Smooth muscle cell (in vitro differentiated cells): ENCODE results near the gene KNDC1. TPM values are rescaled to one million over a fixed set of nuclear protein-coding genes. Genes with fewer than 3 reads are reported as not detected.

Experiments
- DNase-seq: peaks from one replicate; lab custom pipeline; 2025; ENCODE audit not compliant: unreplicated experiment; lab: John Stamatoyannopoulos, UW
- H2AFZ ChIP-seq: fragments of 200-600 bp; sonication (generic); 2 replicates; pipeline ENCODE4 v1.6.0; 2016; ENCODE audit warnings: antibody characterized with exemption, low read depth, mild to moderate bottlenecking
- H3F3A ChIP-seq: fragments of 200-600 bp; sonication (generic); 2 replicates; pipeline ENCODE4 v1.6.0; 2017; ENCODE audit warnings: antibody characterized with exemption, low read depth
- H3K27ac ChIP-seq: fragments of 200-600 bp; sonication (generic); 2 replicates; pipeline ENCODE4 v1.5.1; 2016; ENCODE audit warnings: low read depth, mild to moderate bottlenecking
- H3K27me3 ChIP-seq: fragments of 200-600 bp; sonication (generic); 2 replicates; pipeline ENCODE4 v1.6.1; 2016; ENCODE audit warnings: low read depth, mild to moderate bottlenecking
- H3K36me3 ChIP-seq: fragments of 200-600 bp; sonication (generic); 2 replicates; pipeline ENCODE4 v1.5.1; 2016; ENCODE audit warnings: low read depth
- H3K4me1 ChIP-seq: fragments of 200-600 bp; sonication (generic); 2 replicates; pipeline ENCODE4 v1.5.1; 2016; ENCODE audit warnings: low read depth
- H3K4me2 ChIP-seq: fragments of 200-600 bp; sonication (generic); 2 replicates; pipeline ENCODE4 v1.6.0; 2016; ENCODE audit warnings: mild to moderate bottlenecking
- H3K4me3 ChIP-seq: fragments of 200-600 bp; sonication (generic); 2 replicates; pipeline ENCODE4 v1.5.1; 2016; ENCODE audit warnings: mild to moderate bottlenecking
- H3K79me2 ChIP-seq: fragments of 200-600 bp; sonication (generic); 2 replicates; pipeline ENCODE4 v1.6.0; 2016; ENCODE audit warnings: low read depth, mild to moderate bottlenecking
- H3K9ac ChIP-seq: fragments of 200-600 bp; sonication (generic); 2 replicates; pipeline ENCODE4 v1.6.0; 2016; ENCODE audit warnings: low read depth
- H3K9me3 ChIP-seq: fragments of 200-600 bp; sonication (generic); replicated peaks from 2 replicates; pipeline ENCODE4 v1.5.1; 2016; ENCODE audit warnings: low read depth
- H4K20me1 ChIP-seq: fragments of 200-600 bp; sonication (generic); 2 replicates; pipeline ENCODE4 v1.6.0; 2016; ENCODE audit warnings: low read depth
- WGBS: methylation state at CpG from one replicate; pipeline ENCODE4 v1.1.7; 2016; ENCODE audit warnings: low lambda C conversion rate; 5-methylcytosine and 5-hydroxymethylcytosine counted together
- polyA plus RNA-seq: library from polyadenylated mRNA; unstranded; fragments of >200 nt; fragmentation: Nextera tagmentation; extraction: Ambion mirVana; gene quantifications from 2 replicates; pipeline ENCODE4 v1.2.1, GENCODE V29; 2016
- total RNA-seq: library from RNA; depleted of rRNA; stranded (reverse); fragments of >200 nt; gene quantifications from 2 replicates; pipeline ENCODE4 v1.2.3, GENCODE V29; 2014
- TF ChIP-seq, protein P1 (sequence below): fragments of 200-600 bp; sonication (generic); IDR thresholded peaks from 2 replicates; pipeline ENCODE4 v1.5.1; 2017; ENCODE audit warnings: borderline replicate concordance, mild to moderate bottlenecking, antibody characterized with exemption; ENCODE audit not compliant: insufficient read depth, poor library complexity, severe bottlenecking

The KNDC1 gene
- total and polyA plus RNA-seq, 2 experiments from 2014 or later = 2.3 to 3.1 TPM

DNA sequence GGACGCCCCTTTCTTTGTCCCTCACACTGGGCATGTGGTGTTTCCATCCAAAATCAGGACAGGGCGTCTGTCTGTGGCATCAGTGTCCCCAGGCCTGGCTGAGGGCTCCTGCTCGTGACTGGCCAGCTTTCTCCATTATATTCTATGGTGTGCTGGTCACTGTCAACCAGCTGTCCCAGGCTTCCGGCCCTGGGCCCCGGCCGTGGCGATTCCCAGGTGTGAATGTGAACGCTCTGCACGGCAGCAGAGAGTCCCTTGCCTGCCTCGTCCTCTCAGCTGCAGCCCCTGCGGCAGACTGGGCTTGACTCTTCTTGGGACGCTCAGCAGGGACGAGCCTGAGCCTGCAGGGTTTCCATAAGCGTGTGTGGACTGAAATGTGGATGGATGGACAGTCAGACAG is 64.1 kb downstream of the KNDC1 start:
- no peak for DNase-seq
- Histone ChIP-seq H3K27ac (no peak overlapping the region), H3K36me3 (no peaks in the 10 kb centered on the region), H2AFZ (no peak overlapping the region), H3K27me3 (peaks cover 35% of the 10 kb centered on the region), H3F3A (no peaks in the 10 kb centered on the region), H3K4me3 (no peak overlapping the region), H3K4me2 (no peak overlapping the region), H3K79me2 (no peaks in the 10 kb centered on the region), H3K9ac (no peak overlapping the region), H4K20me1 (no peaks in the 10 kb centered on the region), H3K4me1 (no peaks in the 10 kb centered on the region), H3K9me3 (no peaks in the 10 kb centered on the region)
- 84% methylated on average over 14 of the region's 14 CpGs for WGBS
- TF ChIP-seq, protein P1, sequence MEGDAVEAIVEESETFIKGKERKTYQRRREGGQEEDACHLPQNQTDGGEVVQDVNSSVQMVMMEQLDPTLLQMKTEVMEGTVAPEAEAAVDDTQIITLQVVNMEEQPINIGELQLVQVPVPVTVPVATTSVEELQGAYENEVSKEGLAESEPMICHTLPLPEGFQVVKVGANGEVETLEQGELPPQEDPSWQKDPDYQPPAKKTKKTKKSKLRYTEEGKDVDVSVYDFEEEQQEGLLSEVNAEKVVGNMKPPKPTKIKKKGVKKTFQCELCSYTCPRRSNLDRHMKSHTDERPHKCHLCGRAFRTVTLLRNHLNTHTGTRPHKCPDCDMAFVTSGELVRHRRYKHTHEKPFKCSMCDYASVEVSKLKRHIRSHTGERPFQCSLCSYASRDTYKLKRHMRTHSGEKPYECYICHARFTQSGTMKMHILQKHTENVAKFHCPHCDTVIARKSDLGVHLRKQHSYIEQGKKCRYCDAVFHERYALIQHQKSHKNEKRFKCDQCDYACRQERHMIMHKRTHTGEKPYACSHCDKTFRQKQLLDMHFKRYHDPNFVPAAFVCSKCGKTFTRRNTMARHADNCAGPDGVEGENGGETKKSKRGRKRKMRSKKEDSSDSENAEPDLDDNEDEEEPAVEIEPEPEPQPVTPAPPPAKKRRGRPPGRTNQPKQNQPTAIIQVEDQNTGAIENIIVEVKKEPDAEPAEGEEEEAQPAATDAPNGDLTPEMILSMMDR = no peak

DNA sequence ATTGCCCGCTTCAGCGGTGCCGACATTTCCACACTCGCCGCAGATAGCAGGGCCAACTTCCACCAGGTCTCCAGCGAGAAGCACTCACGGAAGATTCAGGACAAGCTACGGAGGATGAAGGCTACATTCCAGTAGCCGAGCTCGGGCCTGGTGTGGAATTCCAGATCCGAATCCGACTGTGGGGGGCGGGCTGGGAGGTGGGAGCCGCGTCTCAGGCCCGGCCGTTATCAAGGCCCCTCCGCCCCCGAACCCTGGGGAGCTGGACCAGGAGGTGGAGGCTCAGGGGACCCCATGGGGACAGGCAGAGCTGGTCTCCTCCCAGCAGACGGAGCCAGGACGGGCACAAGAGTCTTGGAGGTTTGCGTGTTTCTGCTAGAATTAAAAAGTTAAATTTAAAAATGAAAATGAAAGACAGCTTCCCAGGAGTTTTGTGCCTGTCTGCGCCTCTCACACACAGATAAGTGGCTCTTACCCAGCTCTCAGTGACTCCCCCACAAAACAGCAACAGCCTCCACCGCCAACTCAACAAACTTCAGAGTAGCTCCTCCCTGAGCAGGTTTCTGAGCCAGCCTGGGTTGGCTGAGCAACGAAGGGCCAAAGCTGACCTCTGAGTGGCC is 64.8 kb downstream of the KNDC1 start:
- TF ChIP-seq, protein P1 = no peak
- no peak overlapping the region for H3K27ac ChIP-seq
- H2AFZ ChIP-seq = no peak overlapping the region
- H3K4me2 ChIP-seq = no peak overlapping the region
- no peak overlapping the region for H3K9ac ChIP-seq
- no peaks in the 10 kb centered on the region for H3K4me1 ChIP-seq
- 79% methylated on average over 25 of the region's 25 CpGs for WGBS
- peaks cover 35% of the 10 kb centered on the region for H3K27me3 ChIP-seq
- no peaks in the 10 kb centered on the region for H3K36me3 ChIP-seq
- DNase-seq = no peak
- no peak overlapping the region for H3K4me3 ChIP-seq
- H4K20me1 ChIP-seq = no peaks in the 10 kb centered on the region
- no peaks in the 10 kb centered on the region for H3K9me3 ChIP-seq
- no peaks in the 10 kb centered on the region for H3K79me2 ChIP-seq
- no peaks in the 10 kb centered on the region for H3F3A ChIP-seq

DNA sequence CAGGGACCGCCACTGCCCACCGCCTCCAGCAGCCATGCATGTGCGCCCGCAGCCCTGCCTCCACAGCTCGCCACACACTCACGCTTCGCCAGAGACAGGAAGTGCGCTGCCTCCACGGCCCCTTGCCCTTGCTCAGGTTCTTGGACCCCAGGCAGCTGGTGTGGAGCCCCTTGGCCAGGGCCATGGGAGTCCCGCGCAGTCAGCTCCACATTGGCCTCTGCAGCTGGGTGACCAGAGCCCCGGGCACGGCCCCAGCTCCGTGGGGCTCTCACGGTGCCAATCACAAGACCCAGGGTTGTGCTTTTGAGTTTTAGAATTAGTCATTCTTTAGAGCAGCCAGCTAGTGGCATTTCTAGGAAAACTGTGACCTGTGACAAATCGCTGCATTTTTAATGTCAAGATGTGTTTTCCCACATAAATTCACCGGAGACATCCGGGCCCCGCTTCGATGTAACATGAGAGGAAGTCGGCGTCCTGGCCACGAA is 65.7 kb downstream of the KNDC1 start:
- Histone ChIP-seq H3K4me2 (no peak overlapping the region), H3K4me3 (no peak overlapping the region), H3K9me3 (no peaks in the 10 kb centered on the region), H3K79me2 (no peaks in the 10 kb centered on the region), H4K20me1 (no peaks in the 10 kb centered on the region), H3F3A (no peaks in the 10 kb centered on the region), H3K9ac (no peak overlapping the region), H3K36me3 (no peaks in the 10 kb centered on the region), H2AFZ (no peak overlapping the region), H3K27me3 (peaks cover 40% of the 10 kb centered on the region), H3K27ac (no peak overlapping the region), H3K4me1 (no peaks in the 10 kb centered on the region)
- DNase-seq = no peak
- WGBS = 95% methylated on average over 23 of the region's 23 CpGs
- TF ChIP-seq, protein P1 = no peak

DNA sequence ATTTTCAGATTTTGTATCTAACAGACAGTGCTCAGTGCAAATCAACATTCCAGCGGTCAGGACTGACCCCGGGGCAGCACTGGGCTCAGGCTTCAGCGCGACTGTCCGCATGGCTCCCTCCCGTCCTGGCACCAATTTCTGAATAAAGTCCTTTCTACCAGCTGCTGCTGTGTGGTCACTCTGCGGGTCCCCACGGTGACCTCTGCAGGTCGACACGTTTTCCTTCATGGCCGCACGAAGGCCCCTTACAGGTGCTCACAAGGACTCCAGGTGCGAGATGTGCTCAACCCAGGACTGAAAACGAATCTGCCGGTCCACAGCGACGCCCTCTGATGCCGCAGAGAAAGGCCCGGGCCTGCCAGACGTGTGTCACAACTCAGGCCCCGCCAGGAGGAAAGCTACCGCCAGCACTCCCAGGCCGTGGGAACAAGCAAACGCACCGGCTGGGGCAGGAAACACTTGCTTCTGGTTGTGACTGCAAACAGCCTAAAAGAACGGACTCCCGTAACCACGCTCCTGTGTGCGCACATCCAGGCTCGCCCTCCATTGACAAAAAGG is 66.3 kb downstream of the KNDC1 start:
- H3K4me3 ChIP-seq = no peak overlapping the region
- H4K20me1 ChIP-seq = no peaks in the 10 kb centered on the region
- H3F3A ChIP-seq = no peaks in the 10 kb centered on the region
- no peak overlapping the region for H3K4me2 ChIP-seq
- H3K79me2 ChIP-seq = no peaks in the 10 kb centered on the region
- no peak overlapping the region for H3K9ac ChIP-seq
- H3K36me3 ChIP-seq = no peaks in the 10 kb centered on the region
- 82% methylated on average over 30 of the region's 30 CpGs for WGBS
- no peak overlapping the region for H2AFZ ChIP-seq
- DNase-seq = no peak
- H3K27ac ChIP-seq = no peak overlapping the region
- no peaks in the 10 kb centered on the region for H3K9me3 ChIP-seq
- TF ChIP-seq, protein P1 = no peak
- no peaks in the 10 kb centered on the region for H3K4me1 ChIP-seq
- H3K27me3 ChIP-seq = peaks cover 42% of the 10 kb centered on the region
